K562 (cell line): ENCODE results near the gene GPX2. TPM values are rescaled to one million over a fixed set of nuclear protein-coding genes. Genes with fewer than 3 reads are reported as not detected.

Source experiments
- ATAC-seq: fragments of 200-7000 bp; cut with Tn5 transposase; 3 replicates; pipeline ENCODE4 v1.9.1; 2020; ENCODE audit warnings: moderate library complexity
- BruUV-seq: library from RNA; stranded (reverse); fragments of 400-500 nt; replicated peaks from 2 replicates; lab custom pipeline; 2021; lab: Mats Ljungman, UMichigan
- CTCF ChIA-PET: fragments of 300-600 bp; formaldehyde crosslinking; extraction: SDS; loops from one replicate; lab custom pipeline; 2021; ENCODE audit warnings: low intra/inter-chr PET ratio; lab: Yijun Ruan, JAX
- POLR2A ChIA-PET: fragments of 300-600, 350-650 bp; sonication (Branson Sonifier 250); formaldehyde crosslinking; extraction: SDS; loops from one replicate; lab custom pipeline; 2021; ENCODE audit warnings: antibody characterized with exemption, inconsistent platforms; lab: Yijun Ruan, JAX
- DNase-seq, 4 experiments: peaks; one replicate each; pipeline versions ENCODE4 v3.0.0 to v3.0.0-alpha.2; 2011 to 2018; ENCODE audit warnings: low spot score in 3 of 4, mixed read lengths in 3 of 4; ENCODE audit errors: extremely low read depth in 1 of 4
- FAIRE-seq: peaks from 2 replicates; lab custom pipeline; 2011; peaks lifted over from hg19 to GRCh38; lab: Jason Lieb, UNC
- H2AFZ ChIP-seq: 2 replicates; pipeline ENCODE4 v1.6.0; 2011; ENCODE audit warnings: low read depth, low read length, control low read depth, inconsistent platforms
- H3K27ac ChIP-seq: fragments of 200-600 bp; 3 replicates; pipeline ENCODE4 v1.8.0; 2011; ENCODE audit warnings: low read depth, mild to moderate bottlenecking, control low read depth, inconsistent platforms, low read length, moderate library complexity, mixed read lengths; ENCODE audit errors: extremely low read depth
- H3K27me3 ChIP-seq, 2 experiments: fragments of 300-600 bp in 1 of 2; 2 replicates in 1 of 2; 3 replicates in 1 of 2; pipeline versions ENCODE4 v1.6.0 to v1.8.0; 2011; ENCODE audit warnings: inconsistent platforms in 2 of 2, low read length in 2 of 2, mild to moderate bottlenecking in 1 of 2, mixed read lengths in 1 of 2, moderate library complexity in 1 of 2; ENCODE audit not compliant: control insufficient read depth in 2 of 2, insufficient read depth in 2 of 2
- H3K36me3 ChIP-seq: fragments of 300-600 bp; 3 replicates; pipeline ENCODE4 v1.8.0; 2011; ENCODE audit warnings: mild to moderate bottlenecking, low read length, inconsistent platforms; ENCODE audit not compliant: control insufficient read depth, insufficient read depth
- H3K4me1 ChIP-seq, 2 experiments: fragments of 200-600 bp in 1 of 2; replicated peaks in 1 of 2; 2 replicates in 1 of 2; 3 replicates in 1 of 2; pipeline versions ENCODE4 v1.5.1 to v1.8.0; 2011; ENCODE audit warnings: inconsistent platforms in 2 of 2, low read length in 2 of 2, mild to moderate bottlenecking in 1 of 2, mixed read lengths in 1 of 2, moderate library complexity in 1 of 2; ENCODE audit not compliant: control insufficient read depth in 2 of 2, insufficient read depth in 2 of 2
- H3K4me2 ChIP-seq: 2 replicates; pipeline ENCODE4 v1.6.1; 2011; ENCODE audit warnings: low read length, control low read depth, inconsistent platforms, mixed read lengths; ENCODE audit not compliant: insufficient read depth
- H3K4me3 ChIP-seq: fragments of 200-600 bp; sonication (generic), shearing (Covaris generic); 2 replicates; pipeline ENCODE4 v1.5.1; 2016; ENCODE audit warnings: control low read depth, inconsistent platforms
- H3K79me2 ChIP-seq: fragments of 200-600 bp; 3 replicates; pipeline ENCODE4 v1.8.0; 2011; ENCODE audit warnings: low read length, inconsistent platforms; ENCODE audit not compliant: control insufficient read depth, insufficient read depth
- H3K9ac ChIP-seq, 2 experiments: 2 replicates each; pipeline versions ENCODE4 v1.6.0 to v1.6.1; 2011; ENCODE audit warnings: low read depth in 2 of 2, low read length in 2 of 2, control low read depth in 1 of 2, inconsistent platforms in 1 of 2, mild to moderate bottlenecking in 1 of 2, mixed read lengths in 1 of 2; ENCODE audit not compliant: insufficient read depth in 1 of 2
- H3K9me1 ChIP-seq: one replicate; pipeline ENCODE4 v1.6.0; 2011; ENCODE audit warnings: inconsistent platforms, mild to moderate bottlenecking, low read length, moderate library complexity; ENCODE audit not compliant: control insufficient read depth, insufficient read depth
- H3K9me3 ChIP-seq: replicated peaks from 2 replicates; pipeline ENCODE4 v1.5.1; 2011; ENCODE audit warnings: low read depth, low read length, inconsistent platforms; ENCODE audit not compliant: control insufficient read depth, insufficient read depth
- H4K20me1 ChIP-seq: replicated peaks from 2 replicates; pipeline ENCODE4 v1.6.1; 2011; ENCODE audit warnings: low read length, inconsistent platforms, mixed read lengths; ENCODE audit not compliant: control insufficient read depth, insufficient read depth
- CCNT2 ChIP-seq: IDR thresholded peaks from 2 replicates; pipeline ENCODE4 v1.6.1; 2011; ENCODE audit warnings: borderline replicate concordance, low read depth, mild to moderate bottlenecking, moderate library complexity, mixed read lengths, low read length; ENCODE audit not compliant: insufficient read length; ENCODE audit errors: extremely low read depth
- FOXA3 ChIP-seq, 2 experiments: fragments of 450-650 bp in 1 of 2; sonication (generic) in 1 of 2; formaldehyde crosslinking; IDR thresholded peaks in 1 of 2; conservative IDR thresholded peaks in 1 of 2; 2 replicates each; pipeline versions ENCODE4 v1.4.0 to v1.8.0; 2020 to 2022; ENCODE audit warnings: mild to moderate bottlenecking in 2 of 2, missing genetic modification reagents in 1 of 2
- HMGN3 ChIP-seq: IDR thresholded peaks from 2 replicates; pipeline ENCODE4 v1.6.1; 2011; ENCODE audit warnings: borderline replicate concordance, low read depth, mild to moderate bottlenecking, mixed read lengths, low read length; ENCODE audit not compliant: insufficient read length; ENCODE audit errors: extremely low read depth
- HNRNPL ChIP-seq: fragments of 200-400 bp; formaldehyde crosslinking; IDR thresholded peaks from 2 replicates; pipeline ENCODE4 v1.6.1; 2017; ENCODE audit warnings: low read depth, mild to moderate bottlenecking, low read length
- NFE2 ChIP-seq: IDR thresholded peaks from 2 replicates; pipeline ENCODE4 v1.6.1; 2014; ENCODE audit warnings: antibody characterized with exemption, low read depth
- NFE2L1 ChIP-seq: fragments of 450-650 bp; IDR thresholded peaks from 2 replicates; pipeline ENCODE4 v1.6.1; 2016; ENCODE audit warnings: missing genetic modification characterization, low read depth, mild to moderate bottlenecking, missing compliant biosample characterization, moderate library complexity, borderline replicate concordance
- PHF20 ChIP-seq: fragments of 450-650 bp; IDR thresholded peaks from 2 replicates; pipeline ENCODE4 v1.6.1; 2018; ENCODE audit not compliant: partially characterized antibody
- SETDB1 ChIP-seq: IDR thresholded peaks from one replicate; pipeline ENCODE4 v1.6.1; 2012; ENCODE audit warnings: low read length, control low read depth, inconsistent platforms
- USF1 ChIP-seq: sonication (generic); formaldehyde crosslinking; IDR thresholded peaks from 2 replicates; pipeline ENCODE4 v1.9.0; 2022; ENCODE audit warnings: mild to moderate bottlenecking, missing genetic modification reagents
- ZBTB9 ChIP-seq: fragments of 450-650 bp; formaldehyde crosslinking; IDR thresholded peaks from 2 replicates; pipeline ENCODE4 v1.4.0; 2020; ENCODE audit warnings: mild to moderate bottlenecking, moderate library complexity
- ZNF384 ChIP-seq: IDR thresholded peaks from 2 replicates; pipeline ENCODE4 v1.6.1; 2012; ENCODE audit warnings: low read depth, low read length, improper control_type of control experiment
- ZNF518B ChIP-seq: fragments of 250-450 bp; sonication (Bioruptor Pico); IDR thresholded peaks from 2 replicates; pipeline ENCODE4 v1.5.0; 2021; ENCODE audit warnings: mild to moderate bottlenecking, moderate library complexity
- ZNF764 ChIP-seq: fragments of 250-450 bp; sonication (Bioruptor Pico); IDR thresholded peaks from 2 replicates; pipeline ENCODE4 v1.4.0; 2020; ENCODE audit warnings: low read depth, mild to moderate bottlenecking, moderate library complexity
- WGBS: fragments of 100-300 bp; shearing (Covaris generic); methylation state at CpG from one replicate; pipeline ENCODE4 v1.1.6; 2016; ENCODE audit warnings: low coverage, mixed read lengths; ENCODE audit not compliant: insufficient coverage; ENCODE audit errors: missing lambda C conversion rate; 5-methylcytosine and 5-hydroxymethylcytosine counted together
- in situ Hi-C: fragments of 300-500 bp; cut with MboI; formaldehyde crosslinking; loops from 4 replicates; pipeline ENCODE4 v1.15.0; 2018; ENCODE audit warnings: inconsistent platforms, mixed read lengths
- intact Hi-C: fragments of 100-400 bp; cut with micrococcal nuclease; formaldehyde crosslinking; loops from 2 replicates; pipeline ENCODE4 v1.14.2; 2022
- polyA plus RNA-seq, 8 experiments: library from polyadenylated mRNA; depleted of rRNA in 4 of 8; stranded (reverse) in 5 of 8; unstranded in 3 of 8; fragments of >200 nt; fragmentation: Nextera tagmentation in 2 of 8; fragmentation: Illumina TruSeq in 1 of 8; extraction: Ambion mirVana in 2 of 8; extraction: Trizol in 1 of 8; gene quantifications; 2 replicates each; pipeline versions ENCODE4 v1.2.1 to v1.2.3, GENCODE V29; 2011 to 2014; ENCODE audit warnings: inconsistent platforms in 1 of 8, missing spikeins in 1 of 8
- total RNA-seq, 7 experiments: library from RNA; depleted of rRNA in 6 of 7; stranded (reverse); fragments of >200 nt in 6 of 7; fragmentation: Illumina TruSeq in 2 of 7; extraction: Trizol in 2 of 7; gene quantifications; 2 replicates each; pipeline versions ENCODE4 v1.2.1 to v1.2.3, GENCODE V29; 2011 to 2021; ENCODE audit warnings: low replicate concordance in 1 of 7

GPX2 gene
- total and polyA plus RNA-seq, 9 of the 15 experiments (the other 6 are each of a cell fraction or from before 2014, with no cell fraction given), result 0.24 TPM; not detected in 8

- Histone ChIP-seq H3K4me1 (peaks cover 0 to 4% of the 10 kb centered on the region in 2 experiments; a peak in 3 of 5 replicates), H3K27ac (no peak overlapping the region), H3K27me3 (no peaks in the 10 kb centered on the region; a peak in 1 of 5 replicates), H4K20me1 (no peaks in the 10 kb centered on the region), H3K79me2 (peaks cover 34% of the 10 kb centered on the region), H3K4me2 (no peak overlapping the region), H2AFZ (no peak overlapping the region), H3K4me3 (no peak overlapping the region), H3K9ac (no peak overlapping the region), H3K9me3 (no peaks in the 10 kb centered on the region), H3K36me3 (no peaks in the 10 kb centered on the region), H3K9me1 (no peaks in the 10 kb centered on the region)
- POLR2A ChIA-PET, result interaction anchor here (0.6 to 1.1 kb wide), 3 partner anchors 15 to 248 kb away, joined by 3 to 4 read pairs (median 4); no protein-coding TSS in a partner anchor
- 81% methylated on average over 2 of the region's 4 CpGs for WGBS
- ATAC-seq (no peak), FAIRE-seq (no peak), DNase-seq (no peak)
- TF ChIP-seq ZNF518B (CRISPR knock-in tag), result no peak
- no peak for TF ChIP-seq PHF20
- no peak for TF ChIP-seq CCNT2
- TF ChIP-seq NFE2L1 (tag), result no peak
- no peak for TF ChIP-seq ZBTB9 (CRISPR knock-in tag)
- TF ChIP-seq HMGN3, result no peak
- TF ChIP-seq SETDB1, result no peak
- TF ChIP-seq FOXA3 (CRISPR knock-in tag; conservative IDR thresholded peaks at IDR 0.05 in 1 of 2, IDR thresholded peaks at IDR 0.05 in 1 of 2), result no peak
- no peak for TF ChIP-seq HNRNPL
- TF ChIP-seq ZNF384, result no peak
- no peak for TF ChIP-seq USF1 (CRISPR knock-in tag)
- TF ChIP-seq ZNF764, result no peak
- no peak for TF ChIP-seq NFE2
- CTCF ChIA-PET, result no interaction called here
- intact Hi-C loops (no loop called here), in situ Hi-C loops (no loop called here)
- BruUV-seq, result no TSS peak
Observed at GRCh38 chr14:64990939-64991338, 48.4 kb upstream of the GPX2 start.
